Right ventricle myocardium superior (tissue), 1 donor: ENCODE results near the gene HIC1. TPM values are rescaled to one million over a fixed set of nuclear protein-coding genes. Genes with fewer than 3 reads are reported as not detected.

ENCODE experiments used
- ATAC-seq: fragments of 200-7000 bp; cut with Tn5 transposase; one replicate; pipeline ENCODE4 v1.9.1; 2020; ENCODE audit warnings: mild to moderate bottlenecking; ENCODE audit not compliant: poor library complexity
- DNase-seq: peaks from one replicate; pipeline ENCODE4 v3.0.0-alpha.2; 2020
- intact Hi-C: fragments of 100-400 bp; cut with DNase I; formaldehyde crosslinking; loops from one replicate; pipeline ENCODE4 v1.11.2; 2022
- total RNA-seq: library from RNA; stranded (reverse); fragmentation: NEBNext Ultra II Directional; extraction: Animal tissue kit (Norgen Biotek cat#: 25700); gene quantifications from one replicate; pipeline ENCODE4 v1.2.1, GENCODE V29; 2021
- donor health status: DM: no; HTN: yes; CAD: no; lungs with severe emphysema.

Gene HIC1
- total RNA-seq, 1 donor from 2014 or later: 19.3 TPM

- DNase-seq (peak; percentile 70), ATAC-seq (peak; percentile 18)
- intact Hi-C loops: no loop called here
Observed at GRCh38 chr17:2064980-2065785, 10.3 kb downstream of the HIC1 start.

GRCh38 chr17:2065949-2066400 lies 11.1 kb downstream of the HIC1 start:
- ATAC-seq (no peak), DNase-seq (no peak)
- intact Hi-C loops: no loop called here

DNA sequence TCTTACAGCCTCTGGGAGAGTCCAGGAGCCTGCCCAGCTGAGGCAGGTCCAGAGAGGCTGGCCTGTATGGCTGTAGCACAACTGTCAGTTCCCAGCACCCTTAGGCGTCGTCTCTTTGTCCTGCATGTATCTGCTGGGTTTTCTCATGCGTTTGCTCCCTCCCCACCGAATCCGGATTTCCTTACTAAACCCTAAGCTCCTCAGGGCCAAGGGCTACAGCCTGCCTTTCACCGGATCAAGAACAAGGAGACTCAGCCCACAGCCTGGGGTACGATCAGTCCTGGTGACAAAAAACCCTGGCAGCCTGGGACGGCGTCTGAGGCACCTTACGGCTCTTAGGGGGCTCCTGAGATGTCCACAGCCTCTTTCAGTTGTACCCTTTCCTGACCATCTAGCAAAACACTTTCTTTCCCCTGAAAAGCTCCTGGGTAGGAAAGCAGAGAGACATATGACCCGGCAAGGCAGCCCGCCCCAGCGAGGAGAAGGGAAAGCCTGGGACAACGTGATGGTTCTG lies 12.2 kb downstream of the HIC1 start:
- ATAC-seq (no peak), DNase-seq (no peak)
- intact Hi-C loops: no loop called here

- DNase-seq: peak; percentile 54
- intact Hi-C loops: no loop called here
- no peak for ATAC-seq
Observed at GRCh38 chr17:2067608-2068024, 12.7 kb downstream of the HIC1 start.

DNA sequence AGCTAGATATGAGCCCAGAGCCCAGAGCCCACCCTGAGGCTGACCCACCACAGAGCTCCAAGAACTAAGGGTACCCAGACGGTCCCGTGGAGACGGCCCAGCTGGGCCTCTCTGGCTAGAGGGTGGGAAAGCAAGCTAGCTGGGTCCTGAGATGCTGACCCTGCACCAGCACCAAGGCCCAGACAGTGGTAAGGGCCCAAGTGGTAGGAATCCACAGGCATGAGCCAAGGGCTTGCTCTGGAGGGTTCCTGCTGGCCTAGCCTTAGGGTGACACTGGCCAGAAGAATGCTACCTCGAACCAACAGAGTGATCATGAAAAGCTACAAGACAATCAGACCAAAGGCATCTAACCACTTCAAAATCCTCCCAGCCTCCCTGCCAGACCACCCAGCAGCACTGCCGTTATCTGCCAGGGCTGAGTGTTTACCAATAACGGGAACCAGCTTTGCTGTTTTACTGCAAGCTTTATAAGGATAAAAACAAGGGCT lies 13.2 kb downstream of the HIC1 start:
- intact Hi-C loops: no loop called here
- ATAC-seq: no peak
- no peak for DNase-seq

GRCh38 chr17:2068519-2069051 lies 13.7 kb downstream of the HIC1 start:
- no peak for ATAC-seq
- no peak for DNase-seq
- intact Hi-C loops: no loop called here

- no peak for ATAC-seq
Observed at GRCh38 chr17:2070241-2071023, 15.5 kb downstream of the HIC1 start.

DNA sequence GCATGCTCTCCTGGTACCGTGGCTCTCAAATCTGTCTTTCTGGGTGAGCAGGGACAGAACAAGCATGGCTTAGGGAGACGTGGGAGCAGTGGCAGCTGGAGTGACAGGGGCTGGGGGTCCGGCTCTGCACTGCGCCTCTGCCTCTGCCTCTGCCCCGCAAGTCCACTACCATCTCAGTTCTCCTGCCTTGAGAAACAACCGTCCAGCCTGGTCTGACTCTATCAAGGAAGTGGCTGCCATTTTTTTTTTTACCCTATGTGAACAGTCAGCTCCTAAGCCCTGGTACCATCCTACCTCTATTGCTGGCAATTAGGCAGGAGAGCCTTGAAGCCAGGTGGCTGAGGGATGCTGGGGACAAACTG lies 16.1 kb downstream of the HIC1 start:
- ATAC-seq (no peak), DNase-seq (no peak)
- intact Hi-C loops: no loop called here

More at GRCh38 chr17:2070241-2071023, 15.5 kb downstream of the HIC1 start:
- intact Hi-C loops: no loop called here
- DNase-seq: no peak

DNA sequence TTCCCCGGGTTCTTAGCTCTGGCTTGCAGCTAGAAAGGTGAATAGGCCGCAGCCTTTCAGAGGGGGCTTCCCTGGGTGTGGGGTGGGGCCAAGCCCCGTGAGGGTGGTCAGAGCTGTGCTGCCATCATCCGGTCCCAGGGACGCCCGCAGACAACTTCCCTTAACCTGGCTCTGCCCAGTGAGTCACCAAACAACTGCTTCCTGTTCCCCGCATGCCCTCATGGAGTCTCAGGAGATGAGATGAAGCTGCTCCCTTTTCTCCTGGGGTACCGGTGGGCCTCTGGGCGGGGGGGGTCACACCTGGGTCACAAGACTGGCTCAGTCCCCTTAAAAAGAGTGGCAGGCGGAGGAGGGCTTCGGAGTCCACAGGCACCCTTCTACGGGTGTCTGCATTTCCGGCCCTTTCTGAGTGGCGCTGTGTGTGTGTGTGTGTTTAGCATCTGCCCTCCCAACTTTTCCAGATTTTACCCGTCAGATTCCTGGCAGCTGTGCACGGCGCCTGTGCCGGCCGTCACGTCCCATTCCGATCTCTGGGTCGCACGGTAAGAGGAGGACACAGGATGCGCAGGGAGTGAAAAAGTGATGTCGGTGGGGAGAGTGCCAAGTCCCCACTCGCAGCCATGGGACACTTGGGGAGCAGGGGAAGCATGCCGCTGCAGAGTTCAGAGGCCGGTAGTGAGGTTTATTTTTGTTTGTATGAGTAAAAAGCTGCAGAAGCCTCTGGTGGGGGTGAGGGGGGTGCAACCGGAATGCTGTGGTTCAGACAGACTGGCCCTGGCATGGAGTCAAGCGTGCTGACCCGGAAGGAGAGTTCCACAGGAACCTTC lies 16.8 kb downstream of the HIC1 start:
- peak; percentile 62 for ATAC-seq
- DNase-seq: peak; percentile 83
- intact Hi-C loops: no loop called here

- ATAC-seq: no peak
- DNase-seq: no peak
- intact Hi-C loops: no loop called here
Observed at GRCh38 chr17:2074919-2075318, 20.0 kb downstream of the HIC1 start.

GRCh38 chr17:2075336-2076086 lies 20.6 kb downstream of the HIC1 start:
- ATAC-seq: peak; percentile 37
- peak; percentile 67 for DNase-seq
- intact Hi-C loops: no loop called here

- intact Hi-C loops: no loop called here
- ATAC-seq (no peak), DNase-seq (no peak)
Observed at GRCh38 chr17:2076087-2076984, 21.4 kb downstream of the HIC1 start.

GRCh38 chr17:2077040-2077439 lies 22.1 kb downstream of the HIC1 start:
- intact Hi-C loops: no loop called here
- DNase-seq (no peak), ATAC-seq (no peak)

DNA sequence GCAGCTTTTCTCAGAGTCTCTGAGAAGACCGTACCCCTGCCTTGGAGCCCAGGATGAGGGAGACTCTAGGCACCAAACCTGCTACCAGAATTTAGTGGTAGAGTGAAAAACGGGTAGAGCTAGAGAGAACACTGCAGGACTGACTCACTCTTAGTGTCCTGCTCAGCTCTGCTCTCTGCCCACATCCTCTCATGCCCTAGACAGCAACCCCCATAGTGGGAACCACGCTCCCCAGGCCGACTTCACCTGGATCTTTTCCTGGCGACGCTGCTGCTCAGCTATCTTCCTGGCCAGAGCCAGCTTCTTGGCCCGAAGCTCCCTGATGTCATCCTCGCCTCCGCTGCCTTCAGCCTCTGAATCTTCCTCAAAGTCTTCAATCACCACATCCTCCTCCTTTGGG lies 26.7 kb downstream of the HIC1 start:
- no peak for ATAC-seq
- intact Hi-C loops: loop anchor here (10.0 kb wide), 1 partner anchor 93 kb away; no protein-coding TSS in a partner anchor
- no peak for DNase-seq

DNA sequence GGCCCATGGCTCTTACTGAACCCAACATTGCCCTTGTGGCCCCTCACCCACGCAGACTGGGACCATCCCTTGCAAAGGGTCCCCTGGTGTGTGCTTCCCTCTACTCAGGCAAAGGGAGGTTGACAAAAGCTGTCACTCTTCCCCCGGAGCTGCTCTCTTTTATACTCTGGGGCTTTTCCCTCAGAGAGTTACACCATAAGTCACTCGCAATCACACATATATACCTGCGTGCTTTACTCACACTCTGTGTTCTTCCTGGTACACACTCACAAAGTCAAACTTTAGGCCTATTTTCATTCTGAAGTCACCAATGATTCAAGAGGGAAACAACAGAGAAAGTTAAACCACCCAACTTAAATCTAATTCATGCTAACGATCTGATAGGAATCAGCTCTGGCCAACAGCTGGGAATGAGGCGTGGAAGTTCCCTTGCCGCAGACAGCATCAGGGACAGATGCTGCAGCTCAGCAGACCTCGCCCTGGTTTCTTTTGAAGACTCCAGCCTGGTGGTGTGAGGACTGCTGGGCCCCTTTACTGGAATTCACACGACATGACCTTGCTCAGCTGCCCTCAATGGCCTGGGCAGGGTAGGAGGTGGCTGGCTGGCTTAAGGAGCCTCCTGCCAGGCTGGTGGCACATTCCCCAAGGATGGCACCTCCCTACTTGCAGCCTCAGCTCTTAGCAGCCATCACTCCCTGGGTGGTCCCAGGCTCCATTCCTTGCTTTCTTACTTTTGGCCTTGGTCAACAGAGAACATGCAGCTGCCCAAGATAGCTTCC lies 27.3 kb downstream of the HIC1 start:
- DNase-seq (no peak), ATAC-seq (no peak)
- intact Hi-C loops: loop anchor here (10.0 kb wide), 1 partner anchor 93 kb away; no protein-coding TSS in a partner anchor

DNA sequence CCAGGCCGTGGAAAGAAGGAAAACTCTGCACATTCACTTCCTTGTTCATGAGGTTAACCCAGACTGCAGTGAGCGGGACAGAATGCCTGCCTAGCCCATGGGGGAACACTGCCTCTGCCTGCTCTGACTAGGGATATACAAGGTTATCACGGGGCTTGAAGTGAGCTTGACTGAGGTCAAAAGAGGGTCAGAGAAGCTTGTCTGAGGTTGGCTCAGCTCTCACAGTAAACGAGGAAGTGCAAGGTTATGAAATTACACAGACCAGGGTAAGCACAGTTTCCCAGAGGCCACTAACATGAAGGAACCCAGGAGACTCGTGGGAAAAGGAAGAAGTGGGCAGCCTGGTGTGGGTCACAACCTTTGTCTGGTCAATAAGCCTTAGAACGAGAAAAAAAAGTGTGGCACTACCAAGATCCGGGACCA lies 28.7 kb downstream of the HIC1 start:
- ATAC-seq: peak; percentile 41

More for the DNA sequence above, 28.7 kb downstream of the HIC1 start:
- intact Hi-C loops: loop anchor here (10.0 kb wide), 1 partner anchor 91 kb away; no protein-coding TSS in a partner anchor
- no peak for DNase-seq
